NB4 (cell line): ENCODE measurements around the gene RNMT.

Experiments used
- MAX ChIP-seq: IDR thresholded peaks from 2 replicates; pipeline ENCODE4 v1.6.1; 2011; ENCODE audit warnings: low read depth, low read length
- MYC ChIP-seq: IDR thresholded peaks from 2 replicates; pipeline ENCODE4 v1.6.1; 2011; ENCODE audit warnings: low read depth, low read length
- POLR2A ChIP-seq: IDR thresholded peaks from 2 replicates; pipeline ENCODE4 v1.6.1; 2011; ENCODE audit warnings: mild to moderate bottlenecking; ENCODE audit not compliant: insufficient read length; ENCODE audit errors: extremely low read depth
- TF ChIP-seq, protein P1 (sequence below): IDR thresholded peaks from one replicate; pipeline ENCODE4 v1.5.1; 2012; ENCODE audit warnings: low read depth, low read length

DNA sequence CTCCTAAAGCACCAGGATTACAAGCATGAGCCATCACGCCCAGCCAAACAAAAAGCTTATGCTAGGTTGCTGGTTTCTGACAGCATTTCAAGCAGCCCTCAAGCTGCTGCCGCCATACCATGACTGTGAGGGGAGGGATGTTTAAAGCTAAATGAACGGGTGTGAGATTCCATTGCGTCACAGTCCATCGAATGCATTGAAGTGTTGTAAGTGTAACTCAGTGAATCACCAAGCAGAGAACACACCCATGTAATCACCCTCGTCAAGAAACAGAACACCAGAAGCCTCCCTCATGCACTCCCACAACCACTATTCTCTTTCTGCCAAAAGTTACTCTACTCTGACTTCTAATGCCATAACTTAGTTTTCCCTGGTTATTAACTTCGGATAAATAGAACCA, 64.7 kb downstream of the RNMT start:
- TF ChIP-seq POLR2A (no peak), MYC (no peak), MAX (no peak)
- TF ChIP-seq, protein P1, sequence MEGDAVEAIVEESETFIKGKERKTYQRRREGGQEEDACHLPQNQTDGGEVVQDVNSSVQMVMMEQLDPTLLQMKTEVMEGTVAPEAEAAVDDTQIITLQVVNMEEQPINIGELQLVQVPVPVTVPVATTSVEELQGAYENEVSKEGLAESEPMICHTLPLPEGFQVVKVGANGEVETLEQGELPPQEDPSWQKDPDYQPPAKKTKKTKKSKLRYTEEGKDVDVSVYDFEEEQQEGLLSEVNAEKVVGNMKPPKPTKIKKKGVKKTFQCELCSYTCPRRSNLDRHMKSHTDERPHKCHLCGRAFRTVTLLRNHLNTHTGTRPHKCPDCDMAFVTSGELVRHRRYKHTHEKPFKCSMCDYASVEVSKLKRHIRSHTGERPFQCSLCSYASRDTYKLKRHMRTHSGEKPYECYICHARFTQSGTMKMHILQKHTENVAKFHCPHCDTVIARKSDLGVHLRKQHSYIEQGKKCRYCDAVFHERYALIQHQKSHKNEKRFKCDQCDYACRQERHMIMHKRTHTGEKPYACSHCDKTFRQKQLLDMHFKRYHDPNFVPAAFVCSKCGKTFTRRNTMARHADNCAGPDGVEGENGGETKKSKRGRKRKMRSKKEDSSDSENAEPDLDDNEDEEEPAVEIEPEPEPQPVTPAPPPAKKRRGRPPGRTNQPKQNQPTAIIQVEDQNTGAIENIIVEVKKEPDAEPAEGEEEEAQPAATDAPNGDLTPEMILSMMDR: no peak
